HuH-7 (cell line): ENCODE measurements around the gene FOXC1.

ENCODE experiments used
- DNase-seq: peaks from one replicate; pipeline ENCODE4 v3.0.0; 2011; ENCODE audit warnings: low spot score

Gene FOXC1

DNA sequence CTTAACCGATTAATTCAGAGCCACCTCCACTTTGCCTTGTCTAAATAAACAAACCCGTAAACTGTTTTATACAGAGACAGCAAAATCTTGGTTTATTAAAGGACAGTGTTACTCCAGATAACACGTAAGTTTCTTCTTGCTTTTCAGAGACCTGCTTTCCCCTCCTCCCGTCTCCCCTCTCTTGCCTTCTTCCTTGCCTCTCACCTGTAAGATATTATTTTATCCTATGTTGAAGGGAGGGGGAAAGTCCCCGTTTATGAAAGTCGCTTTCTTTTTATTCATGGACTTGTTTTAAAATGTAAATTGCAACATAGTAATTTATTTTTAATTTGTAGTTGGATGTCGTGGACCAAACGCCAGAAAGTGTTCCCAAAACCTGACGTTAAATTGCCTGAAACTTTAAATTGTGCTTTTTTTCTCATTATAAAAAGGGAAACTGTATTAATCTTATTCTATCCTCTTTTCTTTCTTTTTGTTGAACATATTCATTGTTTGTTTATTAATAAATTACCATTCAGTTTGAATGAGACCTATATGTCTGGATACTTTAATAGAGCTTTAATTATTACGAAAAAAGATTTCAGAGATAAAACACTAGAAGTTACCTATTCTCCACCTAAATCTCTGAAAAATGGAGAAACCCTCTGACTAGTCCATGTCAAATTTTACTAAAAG is 2.7 kb downstream of the FOXC1 start:
- DNase-seq = no peak

DNA sequence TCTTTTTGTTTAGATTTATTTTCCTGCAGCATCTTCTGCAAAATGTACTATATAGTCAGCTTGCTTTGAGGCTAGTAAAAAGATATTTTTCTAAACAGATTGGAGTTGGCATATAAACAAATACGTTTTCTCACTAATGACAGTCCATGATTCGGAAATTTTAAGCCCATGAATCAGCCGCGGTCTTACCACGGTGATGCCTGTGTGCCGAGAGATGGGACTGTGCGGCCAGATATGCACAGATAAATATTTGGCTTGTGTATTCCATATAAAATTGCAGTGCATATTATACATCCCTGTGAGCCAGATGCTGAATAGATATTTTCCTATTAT is 3.2 kb downstream of the FOXC1 start:
- no peak for DNase-seq

DNA sequence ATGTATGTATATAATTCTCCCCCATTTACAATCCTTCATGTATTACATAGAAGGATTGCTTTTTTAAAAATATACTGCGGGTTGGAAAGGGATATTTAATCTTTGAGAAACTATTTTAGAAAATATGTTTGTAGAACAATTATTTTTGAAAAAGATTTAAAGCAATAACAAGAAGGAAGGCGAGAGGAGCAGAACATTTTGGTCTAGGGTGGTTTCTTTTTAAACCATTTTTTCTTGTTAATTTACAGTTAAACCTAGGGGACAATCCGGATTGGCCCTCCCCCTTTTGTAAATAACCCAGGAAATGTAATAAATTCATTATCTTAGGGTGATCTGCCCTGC is 3.6 kb downstream of the FOXC1 start:
- no peak for DNase-seq

DNA sequence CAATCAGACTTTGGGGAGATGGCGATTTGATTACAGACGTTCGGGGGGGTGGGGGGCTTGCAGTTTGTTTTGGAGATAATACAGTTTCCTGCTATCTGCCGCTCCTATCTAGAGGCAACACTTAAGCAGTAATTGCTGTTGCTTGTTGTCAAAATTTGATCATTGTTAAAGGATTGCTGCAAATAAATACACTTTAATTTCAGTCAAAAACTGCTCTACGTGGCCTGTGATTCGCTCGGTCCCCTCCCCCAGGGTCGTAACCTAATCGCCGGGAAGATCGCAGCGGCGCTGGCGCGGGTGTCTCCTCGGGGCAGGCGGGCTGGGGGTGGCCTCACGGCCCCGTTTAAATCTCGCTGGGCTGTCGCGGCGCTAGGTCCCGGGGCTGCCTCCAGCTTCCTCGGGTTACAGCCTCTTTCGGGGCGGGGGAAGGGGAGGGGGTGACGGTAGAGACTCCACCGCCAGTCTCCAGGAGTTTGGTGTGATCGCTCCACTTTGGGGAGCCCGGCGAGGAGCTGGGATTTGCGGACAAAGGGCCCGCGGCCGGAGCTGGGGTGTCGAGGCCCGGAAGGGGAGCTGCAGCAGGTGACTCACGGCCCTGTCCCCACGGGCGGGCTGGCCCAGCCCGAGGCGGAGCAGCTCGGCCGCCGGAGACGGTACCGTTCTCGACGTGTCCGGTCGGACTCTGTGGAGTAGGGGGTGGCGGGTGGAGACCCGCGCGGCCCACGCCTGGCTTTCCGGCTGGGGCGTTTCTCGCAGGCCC is 4.2 kb downstream of the FOXC1 start:
- no peak for DNase-seq

DNA sequence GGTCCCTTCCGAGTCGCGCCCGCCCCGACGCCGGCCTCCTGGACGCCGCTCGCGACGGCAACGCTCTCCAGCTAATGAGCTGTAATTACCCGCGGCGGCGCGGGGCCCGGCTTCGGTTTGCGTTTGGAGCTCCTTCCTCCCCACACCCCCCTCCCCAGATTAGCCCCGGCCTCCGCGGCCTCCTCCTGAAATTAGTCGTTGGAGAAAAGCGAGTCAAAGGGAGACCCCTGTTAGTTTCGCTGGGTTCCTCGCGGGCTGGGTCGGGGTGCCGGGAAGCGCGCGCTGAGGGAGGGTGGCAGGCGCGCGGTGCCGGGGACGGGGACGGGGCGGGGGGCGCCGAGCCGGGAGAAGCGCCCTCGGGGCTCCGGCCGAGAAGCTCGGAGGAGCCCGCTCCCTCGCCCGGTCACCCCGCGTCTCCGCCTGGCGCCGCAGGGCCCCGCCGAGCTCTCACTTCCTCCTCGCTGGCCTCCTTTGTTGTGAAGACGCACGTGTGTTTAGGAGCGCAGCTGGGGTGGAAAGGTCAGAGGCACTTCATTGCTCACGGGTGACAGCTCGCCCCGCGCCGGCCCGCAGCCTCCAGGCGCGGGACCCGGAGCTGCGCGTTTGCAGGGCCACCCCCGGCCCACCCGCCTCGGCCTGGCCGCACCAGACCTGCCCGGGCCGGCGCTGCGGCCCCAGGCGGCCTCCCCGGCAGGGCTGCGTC is 4.9 kb downstream of the FOXC1 start:
- DNase-seq = no peak

DNA sequence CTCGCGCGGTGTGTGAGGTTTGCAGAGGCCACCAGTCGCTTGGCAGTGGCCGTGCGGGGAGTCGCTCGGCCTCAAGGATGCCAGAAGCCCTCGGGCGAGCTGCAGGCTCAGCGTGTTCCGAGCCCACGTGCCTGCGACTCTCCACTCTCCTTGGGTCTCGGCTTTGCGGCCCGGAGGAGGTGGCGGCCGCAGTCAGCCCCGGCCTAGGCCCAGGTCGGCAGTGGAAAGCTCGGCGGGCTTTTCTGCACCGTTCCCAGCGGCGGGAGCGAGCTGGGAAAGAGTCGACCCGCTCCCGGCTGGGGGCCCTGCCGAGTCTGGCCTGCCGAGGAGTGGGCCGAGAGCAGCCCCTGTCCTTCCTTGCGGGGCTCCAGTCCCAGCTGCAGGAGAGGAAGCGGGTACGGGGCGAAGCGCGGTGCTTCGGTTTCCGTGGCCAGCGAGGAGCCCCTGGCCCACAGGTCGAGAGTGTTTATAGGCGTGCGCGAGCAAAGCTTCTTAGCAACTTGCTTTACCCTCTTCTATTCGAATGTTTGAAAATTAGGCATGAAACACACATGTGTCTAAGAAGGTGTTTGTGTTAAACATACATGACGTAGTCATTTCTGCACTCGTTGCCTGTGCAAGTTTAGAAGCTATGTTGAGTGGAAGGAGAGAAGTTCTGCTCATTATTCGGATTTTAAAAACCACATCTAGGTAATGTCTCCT is 5.6 kb downstream of the FOXC1 start:
- no peak for DNase-seq

DNA sequence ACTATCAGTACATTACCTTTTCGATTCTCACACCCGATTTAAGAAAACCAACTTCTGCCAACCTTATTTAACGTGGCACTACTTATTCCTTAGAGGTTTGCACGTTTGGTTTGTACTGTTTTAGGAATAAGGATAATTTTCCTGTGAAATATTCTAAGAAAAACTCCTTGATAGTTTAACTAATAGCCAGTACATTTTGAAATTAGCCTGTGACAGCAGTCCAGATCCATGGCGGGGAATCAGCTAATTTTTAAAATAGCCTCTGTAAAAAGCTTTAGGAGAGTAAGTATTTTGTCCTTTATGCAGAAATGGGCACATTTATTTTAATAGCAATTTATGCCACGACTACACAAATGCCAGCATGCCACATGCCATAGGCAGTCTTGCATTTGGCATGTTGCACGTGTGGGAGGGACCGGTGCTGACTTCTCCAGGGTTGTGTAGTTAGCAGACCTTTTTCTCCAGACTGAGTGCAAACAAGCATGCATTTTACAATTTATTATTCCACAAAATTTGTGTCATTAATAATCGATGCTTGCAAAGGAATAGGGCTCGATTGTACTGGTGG is 6.2 kb downstream of the FOXC1 start:
- DNase-seq = no peak

DNA sequence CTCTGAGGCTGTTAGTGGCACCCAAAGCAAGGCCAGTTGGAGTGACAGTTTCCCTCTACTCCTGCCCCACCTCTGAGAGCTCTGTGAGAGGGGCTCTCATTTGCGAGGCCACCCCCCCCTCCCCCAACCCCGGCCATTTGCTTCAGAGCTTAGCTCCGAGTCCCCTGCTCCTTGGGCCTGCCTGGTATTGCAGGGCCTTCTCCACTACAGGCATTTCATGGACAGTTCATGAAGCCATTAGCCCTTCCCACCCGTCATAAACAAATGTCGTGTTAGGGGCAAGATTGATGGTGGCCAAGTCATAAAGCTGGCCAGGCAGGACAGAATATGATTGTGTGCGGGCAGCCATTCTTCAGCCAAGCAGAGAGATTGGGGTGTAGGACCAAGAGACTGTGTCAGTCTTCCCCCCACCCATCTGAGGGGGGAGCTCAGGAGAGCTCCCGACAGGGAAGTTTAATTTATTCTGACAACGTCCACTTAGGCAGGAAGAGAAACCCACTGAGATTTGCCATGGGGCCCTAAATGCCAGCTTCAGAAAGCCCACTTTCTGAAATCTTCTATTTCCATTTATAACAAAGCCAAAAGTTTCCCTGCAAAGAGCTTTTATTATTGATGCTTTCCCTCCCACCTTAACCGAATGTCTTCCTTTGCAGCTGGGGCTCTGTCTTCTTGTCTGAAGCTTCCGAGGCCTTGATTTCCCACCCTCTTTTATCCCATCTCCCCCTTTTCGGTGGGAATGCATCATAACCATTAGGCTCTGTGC is 7.2 kb downstream of the FOXC1 start:
- no peak for DNase-seq

DNA sequence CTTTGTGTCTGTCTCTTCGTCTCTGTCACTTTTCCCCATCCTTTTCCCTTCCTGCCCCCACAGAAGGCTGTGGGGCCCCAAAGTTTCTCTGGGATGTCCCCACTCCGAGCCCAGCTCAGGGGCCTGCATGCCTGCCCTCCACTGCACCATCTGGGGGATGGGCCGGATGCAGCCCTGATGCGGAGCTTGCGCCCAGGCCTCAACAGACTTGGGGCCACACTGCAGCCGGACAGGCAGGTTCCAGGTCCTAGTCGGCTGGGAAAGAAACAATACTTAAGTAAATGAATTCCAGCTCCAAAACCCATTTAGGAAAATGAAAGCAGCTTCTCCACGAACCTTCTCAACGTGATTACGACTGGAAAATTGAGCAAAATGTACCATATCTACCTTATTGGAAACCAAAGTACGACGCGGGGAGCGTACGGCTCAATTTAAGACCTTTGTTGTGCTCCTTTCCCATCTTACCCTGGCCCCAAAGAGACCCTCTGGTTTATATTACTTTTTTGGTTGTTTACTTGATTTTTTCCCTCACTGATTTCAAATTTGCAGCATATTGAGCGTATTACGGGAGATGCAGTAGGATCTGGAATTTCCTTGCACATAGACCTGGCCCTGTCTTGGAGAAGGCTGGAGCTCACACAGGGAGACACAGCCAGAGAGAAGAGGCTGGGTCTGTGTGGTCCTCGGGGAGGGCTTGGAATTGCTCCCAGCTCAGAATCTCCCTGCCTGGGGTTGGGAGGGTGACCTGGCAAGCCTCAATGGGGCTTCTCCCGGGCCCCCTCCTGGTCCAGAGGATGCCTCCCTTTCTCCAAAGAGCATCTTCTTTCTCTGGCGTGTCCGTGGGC is 8.0 kb downstream of the FOXC1 start:
- no peak for DNase-seq

DNA sequence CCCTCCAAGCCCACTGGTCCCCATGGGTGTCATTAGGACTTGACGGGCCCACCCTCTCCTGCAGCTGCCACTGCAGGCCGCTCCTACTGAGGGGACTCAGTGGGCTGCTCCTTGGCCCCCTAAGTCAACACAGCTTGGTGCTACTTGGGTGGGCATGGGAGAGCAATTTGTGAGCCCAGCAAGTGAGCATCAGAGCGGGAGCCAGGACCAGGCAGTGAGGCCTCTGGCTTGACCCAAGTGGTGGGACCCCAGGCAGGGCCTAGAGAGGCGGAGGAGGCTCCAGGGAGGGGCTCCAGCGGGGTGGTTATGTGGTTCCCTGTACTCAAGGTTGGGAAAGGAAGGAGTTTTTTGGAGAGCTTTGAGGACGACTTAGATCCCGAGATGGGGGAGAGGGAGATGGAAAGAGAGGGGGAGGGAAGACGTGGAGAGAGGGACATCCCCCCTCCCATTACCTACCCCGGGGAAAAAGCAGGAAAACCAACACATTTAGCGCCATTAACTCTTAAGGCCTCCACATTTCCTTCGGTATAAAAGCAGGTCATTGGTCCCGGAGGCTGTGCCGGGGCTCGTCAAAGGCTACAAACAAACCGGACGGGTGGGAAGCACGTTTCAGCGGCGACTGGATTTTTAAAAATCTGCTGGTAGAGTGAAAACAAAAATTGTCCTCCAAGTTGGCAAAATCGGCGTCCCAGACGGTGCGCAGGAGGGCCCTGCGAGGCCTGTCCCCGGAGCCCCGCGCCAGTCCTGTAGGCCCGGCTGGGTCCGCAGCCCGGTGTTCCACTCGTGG is 8.8 kb downstream of the FOXC1 start:
- DNase-seq = no peak

DNA sequence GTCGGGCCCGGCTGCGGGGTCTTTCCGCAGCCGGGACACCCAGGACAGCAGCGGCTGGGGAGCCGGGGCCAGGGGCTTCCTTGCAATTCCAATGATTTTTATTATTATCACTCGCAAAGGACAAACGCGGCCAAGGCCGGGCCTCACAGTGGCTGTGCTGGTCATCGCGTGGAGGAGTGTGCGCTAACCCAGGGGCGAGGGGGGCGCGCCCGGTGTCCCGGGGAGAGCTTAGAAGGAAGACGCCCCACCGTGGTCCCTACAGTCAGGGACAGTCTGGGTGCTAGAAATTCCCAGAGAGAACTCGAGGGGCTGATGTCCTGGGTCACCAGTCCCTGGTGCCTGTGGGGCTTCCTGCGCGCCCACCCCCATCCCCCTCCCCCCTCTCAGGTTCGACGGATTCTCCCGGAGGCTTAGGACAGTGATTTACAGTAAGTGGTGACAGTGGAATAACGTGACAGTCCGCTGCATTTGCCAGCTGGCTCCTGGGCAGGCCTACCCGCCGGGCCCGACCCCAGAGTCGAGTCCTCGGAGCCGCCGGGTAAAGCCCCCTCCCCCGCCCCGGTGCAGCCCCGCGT is 9.5 kb downstream of the FOXC1 start:
- DNase-seq = no peak

DNA sequence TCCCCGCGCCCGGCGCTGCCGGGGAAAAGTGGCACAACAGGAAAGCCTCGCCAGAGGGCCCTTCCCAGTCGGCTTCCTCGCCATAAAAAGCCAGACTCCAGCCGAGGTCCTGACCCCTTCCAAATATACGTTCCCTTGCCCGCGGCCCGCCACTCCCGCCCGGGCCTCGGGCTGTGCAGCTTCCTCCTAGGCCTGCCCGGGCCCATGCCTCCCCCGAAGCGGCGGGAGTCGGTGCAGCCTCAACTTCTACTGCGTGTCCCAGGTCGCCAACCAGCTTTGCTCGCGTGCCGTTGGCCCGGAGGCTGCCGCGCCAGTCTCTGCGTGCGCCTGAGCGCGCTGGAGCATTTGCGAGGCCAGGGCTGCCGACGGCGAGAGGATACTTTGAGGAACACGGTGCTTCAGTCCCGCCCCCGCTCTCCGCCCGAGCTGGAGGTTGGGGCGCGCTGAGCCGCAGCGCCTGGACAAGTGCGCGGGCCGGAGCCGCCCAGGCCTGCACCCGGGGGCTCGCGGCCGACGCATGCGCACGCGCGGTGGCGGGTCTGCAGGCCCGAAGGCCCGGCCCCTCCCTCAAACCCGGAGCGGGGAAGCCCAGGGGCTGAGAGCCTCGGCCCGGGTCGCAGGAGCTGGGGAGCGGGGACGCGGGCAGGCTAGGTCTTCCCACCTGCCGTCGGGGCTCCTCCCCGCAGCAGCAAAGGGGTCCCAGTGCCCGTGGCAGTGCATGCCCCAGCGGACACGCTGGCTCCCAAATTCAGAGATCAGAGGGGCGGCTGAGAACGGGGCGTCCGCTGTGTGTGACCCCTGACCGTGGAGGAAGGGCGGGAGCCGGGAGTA is 10.2 kb downstream of the FOXC1 start:
- DNase-seq = no peak

DNA sequence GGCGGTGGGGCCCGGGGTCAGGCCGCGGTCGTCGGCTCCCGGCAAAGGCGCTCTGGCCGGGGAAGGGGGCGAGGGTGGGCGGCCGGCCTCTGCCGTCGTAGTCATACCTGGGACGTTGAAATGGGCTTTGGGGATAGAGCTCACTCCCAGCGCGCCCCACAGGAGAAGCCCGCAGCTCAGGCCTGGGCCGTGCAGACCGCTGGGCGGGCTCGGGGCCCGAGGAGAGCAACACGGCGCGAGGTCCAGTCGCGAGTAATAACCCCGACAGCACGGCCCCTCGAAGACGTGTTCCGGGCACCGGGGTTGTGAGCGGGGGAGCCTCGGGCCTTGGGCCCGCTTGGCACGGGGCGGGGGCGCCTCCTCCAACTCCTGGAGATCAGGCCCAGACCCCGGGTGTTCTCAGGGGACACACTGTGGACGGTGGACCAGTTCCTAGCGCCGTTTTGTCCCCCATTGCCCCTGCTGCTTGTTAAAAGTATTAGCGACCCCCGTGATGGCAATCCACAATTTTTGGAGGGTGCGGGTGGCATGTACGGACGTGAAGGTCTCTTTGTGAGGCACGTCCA is 10.9 kb downstream of the FOXC1 start:
- DNase-seq = no peak

DNA sequence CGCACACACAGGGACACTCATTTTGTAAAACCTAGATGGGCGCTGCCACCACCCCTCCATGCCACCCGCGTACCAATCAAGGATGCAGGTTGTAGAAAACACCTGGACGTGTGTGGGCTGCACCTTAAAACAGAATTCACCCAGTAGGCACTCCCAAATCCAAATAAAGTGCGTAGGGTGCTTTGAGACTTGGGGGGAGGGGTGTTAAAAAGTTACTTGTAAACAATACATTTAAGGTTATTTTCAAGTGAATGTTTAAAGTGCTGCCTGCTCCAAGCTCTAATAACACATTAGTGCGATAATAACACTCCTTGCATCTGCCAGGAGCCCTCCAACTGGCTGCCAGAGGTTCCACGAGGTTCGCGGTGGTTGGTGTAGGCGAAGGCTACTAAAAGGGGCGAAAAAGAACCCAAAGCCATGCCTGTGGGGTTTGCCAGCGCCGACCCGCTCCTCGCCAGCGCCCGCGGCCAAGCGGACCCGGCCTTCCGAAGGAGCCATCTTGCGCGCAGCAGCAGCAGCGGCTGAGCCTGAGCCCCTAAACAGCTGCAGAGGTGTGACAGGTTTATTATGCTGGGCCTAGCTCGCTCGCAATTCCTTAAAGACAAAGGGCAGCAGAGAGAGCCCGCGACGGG is 11.5 kb downstream of the FOXC1 start:
- no peak for DNase-seq

DNA sequence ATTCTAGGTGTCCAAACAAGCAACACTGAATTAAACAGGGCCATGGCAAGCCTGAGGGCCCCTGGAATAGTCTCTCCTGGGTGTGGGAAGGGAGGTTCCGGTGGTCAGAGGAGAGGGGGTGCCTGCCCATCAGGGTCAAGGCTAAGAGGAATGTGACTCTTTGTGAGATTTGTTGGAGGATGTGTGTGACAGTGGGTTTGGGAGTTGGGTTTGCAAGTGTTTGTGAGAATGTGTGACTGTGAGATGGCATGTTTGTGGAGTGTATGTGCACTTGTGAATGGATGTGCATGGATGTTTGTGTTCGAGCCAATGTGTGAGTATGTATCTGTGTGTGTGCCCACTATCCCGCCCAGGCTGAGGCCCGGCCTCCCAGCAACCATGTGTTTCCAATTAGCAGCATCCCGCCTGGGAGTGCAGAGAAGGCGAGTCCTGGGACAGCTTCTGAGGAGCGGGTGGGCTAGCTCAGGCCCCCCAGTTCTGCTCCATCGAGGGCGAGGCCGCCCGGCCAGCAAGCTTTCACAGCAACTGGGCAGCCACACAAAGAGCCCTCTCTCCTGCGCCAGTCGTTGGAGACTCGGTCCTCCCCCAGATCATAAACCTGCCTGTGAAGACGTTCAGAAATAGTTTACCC is 12.6 kb downstream of the FOXC1 start:
- no peak for DNase-seq

DNA sequence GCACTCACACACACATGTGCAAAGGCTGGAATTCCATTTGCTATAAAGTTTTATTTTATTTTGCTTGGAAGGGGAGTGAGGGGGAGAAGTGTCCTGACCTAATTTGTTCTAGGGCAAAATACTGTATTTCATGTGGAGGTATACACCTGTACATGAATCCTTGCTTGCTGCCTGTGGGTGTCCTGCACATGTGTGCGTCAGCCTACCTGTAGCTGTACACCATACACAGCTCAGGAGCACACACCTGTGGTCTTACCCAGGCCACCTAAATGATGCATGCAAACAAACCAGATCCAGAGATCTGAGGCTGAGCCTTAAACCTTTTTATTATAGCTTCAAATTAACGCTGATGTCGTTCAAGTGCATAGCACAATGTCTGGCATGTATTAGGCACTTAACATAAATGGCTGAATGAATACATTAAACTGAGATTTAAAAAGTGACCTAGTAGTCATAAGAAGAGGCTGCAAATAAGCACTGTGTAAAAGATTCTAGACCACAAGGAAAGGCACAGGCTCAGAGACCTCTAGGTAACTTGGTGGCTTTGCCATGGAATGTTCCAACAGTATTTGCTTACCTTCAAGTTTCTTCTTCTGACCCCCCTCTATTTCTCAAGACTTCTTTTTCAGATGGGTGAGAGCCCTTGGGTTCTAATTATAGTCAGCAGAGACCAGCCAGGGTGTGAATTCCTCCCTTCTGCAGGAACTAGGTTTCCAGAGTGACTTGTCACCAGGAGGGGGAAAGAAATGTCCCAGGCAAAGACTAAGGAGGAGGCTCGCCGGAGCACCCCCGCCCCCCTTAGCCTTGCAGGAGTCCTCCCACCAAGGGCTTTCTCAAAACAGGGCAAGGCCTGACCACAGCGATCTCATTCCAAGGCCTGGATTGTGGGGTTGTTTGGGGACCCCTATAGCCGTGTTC is 13.4 kb downstream of the FOXC1 start:
- DNase-seq = no peak

DNA sequence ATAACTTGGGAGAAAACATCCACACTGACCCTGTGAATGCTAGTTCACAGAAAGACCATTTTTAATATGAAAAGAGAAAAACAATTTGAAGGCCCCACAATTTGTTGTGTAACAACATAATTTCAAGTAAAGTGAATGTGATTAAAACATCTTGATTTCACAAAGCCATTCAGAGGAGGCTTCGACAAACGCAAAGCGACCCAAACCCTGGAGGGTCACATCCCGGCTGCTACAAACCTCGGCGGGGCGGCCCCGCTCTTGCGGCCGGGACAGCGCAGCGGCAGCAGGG is 14.0 kb downstream of the FOXC1 start:
- no peak for DNase-seq
